K562 (cell line): Measurements from ENCODE around the gene CCDC15.

Experiments used
- ARID3A ChIP-seq: IDR thresholded peaks from 2 replicates; pipeline ENCODE4 v1.6.1; 2012; ENCODE audit warnings: low read depth, low read length, improper control_type of control experiment, borderline replicate concordance
- POLR2A ChIP-seq: fragments of 450-650 bp; conservative IDR thresholded peaks from 2 replicates; pipeline ENCODE4 v1.6.1; 2016
- USF2 ChIP-seq: sonication (generic); formaldehyde crosslinking; IDR thresholded peaks from 2 replicates; pipeline ENCODE4 v1.5.0; 2020; ENCODE audit warnings: missing genetic modification reagents
- TF ChIP-seq, protein P1 (sequence below): sonication (generic); formaldehyde crosslinking; IDR thresholded peaks from 2 replicates; pipeline ENCODE4 v1.4.0; 2020; ENCODE audit warnings: mild to moderate bottlenecking, missing genetic modification reagents

DNA sequence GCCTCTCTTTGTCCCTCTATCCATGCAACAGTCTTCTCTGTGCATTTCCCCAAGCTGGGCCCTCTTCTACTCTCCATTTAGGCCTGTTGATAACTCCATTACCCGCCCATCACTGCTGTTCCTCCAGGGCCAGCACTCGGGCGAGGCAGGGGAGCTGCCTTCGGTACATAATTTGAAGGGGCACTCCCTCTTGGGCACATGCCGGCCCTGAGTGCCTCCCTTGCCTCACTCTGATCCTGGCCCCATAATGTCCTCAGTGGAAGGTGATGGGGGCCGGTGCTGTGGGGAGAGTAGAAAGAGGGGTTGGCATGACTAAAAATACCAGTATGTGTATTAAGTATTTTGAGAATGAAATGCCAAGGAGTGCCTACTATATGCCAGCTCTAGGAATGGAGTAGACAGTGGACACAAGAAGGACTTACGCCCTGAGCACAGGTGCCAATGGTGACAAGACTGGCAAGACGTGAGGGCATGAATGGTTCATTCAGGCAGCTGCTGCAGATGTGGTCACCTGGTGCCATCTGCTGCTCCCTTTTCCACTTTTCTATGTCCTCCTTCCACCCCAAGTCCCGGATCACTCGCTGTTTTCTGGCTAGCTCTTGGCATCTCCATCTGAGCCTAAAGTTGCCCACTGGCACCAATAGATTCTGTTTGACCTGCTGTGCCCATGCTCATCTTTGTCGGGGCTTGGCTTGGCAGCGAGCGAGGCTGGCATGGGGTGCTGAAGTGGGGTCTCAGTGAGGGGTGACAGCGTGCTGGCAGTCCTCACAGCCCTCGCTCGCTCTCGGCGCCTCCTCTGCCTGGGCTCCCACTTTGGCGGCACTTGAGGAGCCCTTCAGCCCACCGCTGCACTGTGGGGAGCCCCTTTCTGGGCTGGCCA is 134.8 kb downstream of the CCDC15 start:
- TF ChIP-seq POLR2A: no peak
- TF ChIP-seq USF2: no peak
- no peak for TF ChIP-seq ARID3A
- TF ChIP-seq, protein P1, sequence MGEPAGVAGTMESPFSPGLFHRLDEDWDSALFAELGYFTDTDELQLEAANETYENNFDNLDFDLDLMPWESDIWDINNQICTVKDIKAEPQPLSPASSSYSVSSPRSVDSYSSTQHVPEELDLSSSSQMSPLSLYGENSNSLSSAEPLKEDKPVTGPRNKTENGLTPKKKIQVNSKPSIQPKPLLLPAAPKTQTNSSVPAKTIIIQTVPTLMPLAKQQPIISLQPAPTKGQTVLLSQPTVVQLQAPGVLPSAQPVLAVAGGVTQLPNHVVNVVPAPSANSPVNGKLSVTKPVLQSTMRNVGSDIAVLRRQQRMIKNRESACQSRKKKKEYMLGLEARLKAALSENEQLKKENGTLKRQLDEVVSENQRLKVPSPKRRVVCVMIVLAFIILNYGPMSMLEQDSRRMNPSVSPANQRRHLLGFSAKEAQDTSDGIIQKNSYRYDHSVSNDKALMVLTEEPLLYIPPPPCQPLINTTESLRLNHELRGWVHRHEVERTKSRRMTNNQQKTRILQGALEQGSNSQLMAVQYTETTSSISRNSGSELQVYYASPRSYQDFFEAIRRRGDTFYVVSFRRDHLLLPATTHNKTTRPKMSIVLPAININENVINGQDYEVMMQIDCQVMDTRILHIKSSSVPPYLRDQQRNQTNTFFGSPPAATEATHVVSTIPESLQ (CRISPR knock-in tag): no peak
